GM19455 (cell line): ENCODE results near the gene ZC3H15.
"Not testable (repeated sequence)": the region's sequence is repeated elsewhere in the genome, so short reads cannot be mapped to it uniquely, and the experiment has no call there.

ENCODE experiments used
- ATAC-seq: cut with Tn5 transposase; IDR thresholded peaks from one replicate; pipeline ENCODE4 v1.9.1; 2021; ENCODE audit not compliant: unreplicated experiment

Gene ZC3H15

GRCh38 chr2:186485871-186486650, at the start of gene ZC3H15:
Gene ZC3H15 (plus strand): TSS chr2:186486260. CDS start chr2:186486383, 123 bp downstream.
- peak; percentile 83 for ATAC-seq

DNA sequence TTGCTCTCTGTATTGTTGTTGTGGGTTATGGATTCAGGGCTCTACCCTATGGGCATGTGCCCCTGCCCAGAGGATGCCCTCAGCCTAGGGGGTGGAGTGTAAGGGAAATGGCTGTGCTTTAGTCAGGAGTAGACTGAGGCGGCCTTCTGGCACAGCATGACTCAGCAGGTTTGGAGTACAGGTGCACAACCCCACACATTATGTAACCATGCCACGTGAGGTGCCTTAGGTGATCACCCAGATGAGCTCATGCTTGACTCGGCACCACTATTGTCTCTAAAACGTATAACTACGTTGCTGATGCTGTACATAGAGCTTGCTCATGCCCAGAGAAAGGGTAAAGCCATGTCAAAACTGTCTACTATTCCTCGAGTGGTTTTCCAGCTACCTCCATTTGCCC, 48.3 kb upstream of the ZC3H15 start:
- ATAC-seq = no peak

- not testable (repeated sequence) for ATAC-seq
These were observed 46.4 kb upstream of the ZC3H15 start for GRCh38 chr2:186439673-186440095.

DNA sequence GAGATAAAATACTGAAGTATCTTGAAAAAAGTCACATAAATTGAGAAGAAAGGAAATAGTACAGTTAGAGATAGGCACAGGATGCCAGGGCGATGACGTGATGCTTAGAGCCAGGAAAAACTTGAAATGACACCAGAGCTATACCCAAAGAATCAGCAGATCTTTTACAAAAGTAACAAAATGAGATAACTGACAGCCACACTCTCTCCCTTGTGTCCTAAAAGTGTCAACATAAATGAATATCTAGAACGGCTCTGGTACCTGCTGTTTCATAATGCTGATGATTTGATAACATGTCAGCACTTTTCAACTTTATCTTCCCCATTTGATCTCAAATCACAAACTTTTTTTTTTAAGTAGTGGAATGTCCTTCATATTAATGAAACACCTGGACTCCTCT, 45.6 kb upstream of the ZC3H15 start:
- no peak for ATAC-seq

GRCh38 chr2:186442885-186443284, 43.2 kb upstream of the ZC3H15 start:
- no peak for ATAC-seq

DNA sequence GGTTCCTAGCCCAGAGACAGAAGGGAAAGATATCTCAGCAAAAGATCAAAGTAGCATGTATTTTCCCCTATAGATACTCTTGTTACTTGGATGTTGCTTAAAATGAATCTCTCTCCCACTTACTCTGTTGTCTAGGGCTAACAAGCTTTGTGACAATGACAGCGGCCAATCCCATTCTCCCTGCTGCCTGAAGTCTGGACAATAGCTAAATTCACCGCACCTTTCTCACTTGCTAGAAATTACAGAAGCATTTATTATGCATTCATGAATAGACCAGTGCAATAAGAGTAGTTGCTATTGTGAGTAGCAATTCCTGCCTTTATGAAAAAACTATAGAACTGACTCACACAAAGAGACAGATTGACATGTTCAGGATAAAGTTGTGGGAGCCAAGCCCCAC, 42.2 kb upstream of the ZC3H15 start:
- no peak for ATAC-seq

- ATAC-seq = no peak
These were observed 40.6 kb upstream of the ZC3H15 start for GRCh38 chr2:186445506-186445905.

GRCh38 chr2:186455613-186456012, 30.4 kb upstream of the ZC3H15 start:
- ATAC-seq = no peak

DNA sequence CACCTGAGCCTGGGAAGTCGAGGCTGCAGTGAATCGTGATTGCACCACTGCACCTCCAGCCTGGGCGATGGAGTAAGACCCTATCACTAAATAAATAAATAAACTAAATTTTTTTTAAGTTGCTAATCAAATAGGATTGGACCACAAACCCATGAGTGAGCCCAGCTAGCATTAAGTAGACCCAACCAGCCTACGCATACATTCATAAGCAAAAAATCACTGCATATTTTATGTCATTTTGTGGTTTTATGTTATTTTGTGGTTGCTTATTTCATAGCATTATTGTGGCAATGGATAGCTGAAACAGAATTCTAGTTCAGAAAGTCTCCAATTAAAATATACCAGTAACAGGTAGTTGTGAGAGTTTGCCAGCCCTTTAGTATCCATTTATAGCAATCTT, 29.1 kb upstream of the ZC3H15 start:
- ATAC-seq = no peak

- ATAC-seq = no peak
These were observed 28.2 kb upstream of the ZC3H15 start for GRCh38 chr2:186457908-186458307.

DNA sequence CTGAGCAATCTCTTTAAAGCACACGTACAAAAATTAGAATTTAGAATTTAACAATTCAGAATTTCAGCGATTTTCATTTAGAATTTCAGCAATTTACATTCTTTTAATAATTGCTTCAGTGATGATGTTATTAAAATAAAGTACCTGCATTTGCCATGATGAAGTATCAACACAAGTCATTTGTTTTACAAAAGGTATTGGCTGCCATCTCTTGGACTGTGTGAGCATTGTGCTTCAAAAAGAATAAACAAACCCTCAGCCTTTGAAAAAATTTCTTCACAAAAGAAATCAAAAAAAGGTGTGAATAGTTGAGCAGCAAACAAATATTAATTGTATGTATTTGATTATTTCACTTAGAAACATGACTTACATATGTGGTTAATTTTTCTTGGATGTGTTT, 27.1 kb upstream of the ZC3H15 start:
- ATAC-seq = no peak

DNA sequence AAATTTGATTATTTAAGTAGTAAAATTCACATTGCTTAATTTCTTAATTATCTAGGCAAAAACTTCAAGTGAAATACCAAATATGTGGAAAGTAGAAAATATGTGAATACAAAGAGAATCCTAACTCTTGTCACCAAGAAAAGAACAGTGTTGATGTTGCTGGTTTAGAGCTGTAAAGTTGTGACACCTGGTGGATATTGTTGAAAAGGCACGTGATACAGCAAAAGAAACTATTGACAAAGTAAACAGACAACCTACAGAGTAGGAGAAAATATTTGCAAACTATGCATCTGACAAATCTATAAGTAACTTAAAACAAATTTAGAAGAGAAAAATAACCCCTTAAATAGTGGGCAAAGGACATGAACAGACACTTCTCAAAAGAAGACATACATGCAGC, 25.6 kb upstream of the ZC3H15 start:
- ATAC-seq = peak; percentile 69

DNA sequence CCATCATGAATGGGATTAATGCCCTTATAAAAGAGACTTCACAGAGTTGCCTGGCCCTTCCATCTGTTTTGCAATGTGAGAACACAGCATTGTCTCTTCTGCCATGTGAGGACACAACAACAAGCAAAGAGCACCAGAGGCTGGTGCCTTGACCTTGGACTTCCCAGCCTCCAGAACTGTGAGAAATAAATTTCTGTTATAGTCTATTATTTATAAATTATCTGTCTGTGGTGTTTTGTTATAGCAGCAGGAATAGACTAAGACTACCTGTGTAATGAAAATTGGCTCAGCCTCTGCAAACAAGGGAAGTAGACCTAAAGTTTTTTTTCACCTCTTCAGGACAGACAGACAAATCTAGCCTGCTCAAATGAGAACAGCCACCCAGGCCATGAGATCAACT, 19.3 kb upstream of the ZC3H15 start:
- ATAC-seq = no peak

DNA sequence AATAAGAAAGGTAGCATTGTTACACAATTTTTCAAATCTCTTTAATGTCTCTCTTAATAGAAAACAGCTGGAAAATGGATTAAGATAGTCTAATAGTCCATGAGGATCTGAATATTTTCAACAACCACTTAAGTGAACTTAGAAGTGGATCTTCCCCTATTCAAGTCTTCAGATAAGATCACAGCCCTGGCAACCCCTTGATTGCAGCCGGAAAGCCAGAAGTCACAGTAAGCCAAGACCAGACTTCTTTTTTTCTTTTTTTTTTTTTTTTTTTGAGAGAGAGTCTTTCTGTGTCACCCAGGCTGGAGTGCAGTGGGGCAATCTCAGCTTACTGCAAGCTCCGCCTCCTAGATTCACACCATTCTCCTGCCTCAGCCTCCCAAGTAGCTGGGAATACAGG, 18.6 kb upstream of the ZC3H15 start:
- ATAC-seq = no peak

DNA sequence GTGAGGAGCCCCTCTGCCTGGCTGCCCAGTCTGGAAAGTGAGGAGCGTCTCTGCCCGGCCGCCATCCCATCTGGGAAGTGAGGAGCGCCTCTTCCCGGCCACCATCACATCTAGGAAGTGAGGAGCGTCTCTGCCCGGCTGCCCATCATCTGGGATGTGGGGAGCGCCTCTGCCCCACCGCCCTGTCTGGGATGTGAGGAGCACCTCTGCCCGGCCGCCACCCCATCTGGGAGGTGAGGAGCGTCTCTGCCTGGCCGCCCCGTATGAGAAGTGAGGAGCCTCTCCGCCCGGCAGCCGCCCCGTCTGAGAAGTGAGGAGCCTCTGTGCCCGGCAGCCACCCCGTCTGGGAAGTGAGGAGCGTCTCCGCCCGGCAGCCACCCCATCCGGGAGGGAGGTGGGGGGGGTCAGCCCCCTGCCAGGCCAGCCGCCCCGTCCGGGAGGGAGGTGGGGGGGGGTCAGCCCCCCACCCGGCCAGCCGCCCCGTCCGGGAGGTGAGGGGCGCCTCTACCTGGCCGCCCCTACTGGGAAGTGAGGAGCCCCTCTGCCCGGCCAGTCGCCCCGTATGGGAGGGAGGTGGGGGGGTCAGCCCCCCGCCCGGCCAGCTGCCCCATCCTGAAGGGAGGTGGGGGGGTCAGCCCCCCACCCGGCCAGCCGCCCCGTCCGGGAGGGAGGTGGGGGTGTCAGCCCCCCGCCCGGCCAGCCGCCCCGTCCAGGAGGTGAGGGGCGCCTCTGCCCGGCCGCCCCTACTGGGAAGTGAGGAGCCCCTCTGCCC, 13.2 kb upstream of the ZC3H15 start:
- not testable (repeated sequence) for ATAC-seq

- ATAC-seq = not testable (repeated sequence)
These were observed 11.8 kb upstream of the ZC3H15 start for GRCh38 chr2:186474239-186474638.

DNA sequence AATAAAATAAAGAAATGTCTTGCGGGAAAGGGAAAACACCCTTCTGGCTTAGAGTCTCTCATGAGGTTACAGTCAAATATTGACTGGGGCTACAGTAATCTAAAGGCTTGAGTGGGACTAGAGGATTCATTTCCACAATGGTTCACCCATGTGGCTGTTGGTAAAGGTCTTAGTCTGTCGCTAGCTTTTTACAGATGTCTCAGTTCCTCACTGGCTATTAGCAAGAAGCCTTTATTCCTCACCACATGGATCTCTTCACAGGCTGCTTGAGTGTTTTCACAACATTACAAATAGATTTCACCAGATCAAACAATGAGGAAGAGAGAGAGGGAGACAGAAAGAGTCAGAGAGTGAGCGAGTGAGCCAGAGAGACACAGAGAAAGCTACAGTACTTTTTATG, 8.3 kb upstream of the ZC3H15 start:
- ATAC-seq = no peak

GRCh38 chr2:186480991-186481390, 5.1 kb upstream of the ZC3H15 start:
- ATAC-seq = no peak

- ATAC-seq = no peak
These were observed 1.9 kb upstream of the ZC3H15 start for GRCh38 chr2:186484062-186484735.

- no peak for ATAC-seq
These were observed 537 bp upstream of the ZC3H15 start for GRCh38 chr2:186485576-186485870.

DNA sequence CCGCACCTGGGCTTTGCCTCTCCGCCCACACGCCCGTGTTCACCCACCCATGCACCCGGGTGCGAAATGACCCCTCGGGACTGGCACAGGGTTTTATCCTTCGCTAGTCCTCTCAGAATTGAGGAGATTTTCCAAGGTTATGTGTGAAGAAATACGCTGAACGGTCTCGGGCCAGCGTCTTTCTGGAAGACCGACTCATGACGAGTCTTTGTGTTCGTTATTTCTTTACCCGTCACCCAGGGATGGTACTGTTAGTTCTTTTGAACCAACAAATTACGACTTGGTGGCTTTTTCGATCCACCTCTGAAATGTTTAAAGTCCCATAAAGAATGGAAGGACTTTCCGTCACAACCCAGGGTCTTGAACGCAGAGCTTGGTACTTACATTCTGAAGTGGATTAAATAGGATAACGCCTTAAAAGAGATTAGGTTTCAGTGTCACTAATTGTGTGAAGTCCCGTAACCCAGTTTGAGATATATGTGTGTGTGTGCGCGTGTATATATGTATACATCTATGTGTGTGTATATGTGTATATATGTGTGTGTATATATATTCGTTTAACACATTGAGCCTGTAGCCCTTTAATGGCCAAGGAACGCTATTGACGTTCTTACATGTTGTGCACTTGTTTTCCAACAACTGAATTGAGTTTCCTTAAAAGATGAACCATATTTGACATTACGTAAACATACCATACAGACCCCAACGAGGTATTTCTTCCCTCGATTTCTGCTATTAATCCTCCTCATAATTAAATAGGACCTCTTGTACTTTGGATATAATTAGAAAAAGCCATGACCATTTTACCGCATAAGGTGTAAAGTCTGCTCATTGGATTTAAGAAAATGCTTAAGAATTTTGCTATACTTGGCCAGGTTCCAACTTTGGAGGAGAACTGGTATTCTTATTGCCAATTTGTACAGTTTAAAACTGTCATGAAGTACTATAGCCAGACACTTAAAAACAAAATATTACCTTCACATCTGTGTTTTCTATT, 889 bp downstream of the ZC3H15 start:
- no peak for ATAC-seq
